Activated CD4-positive, alpha-beta memory T cell treated with anti-CD3 and anti-CD28 coated beads, Interleukin-2, amount 10 ng/mL, durations not matched to agents 7 days and 5 days (primary cell): ENCODE data around the gene HOXB2. TPM values are rescaled to one million over a fixed set of nuclear protein-coding genes. Genes with fewer than 3 reads are reported as not detected.
"Not testable (repeated sequence)": the region's sequence is repeated elsewhere in the genome, so short reads cannot be mapped to it uniquely, and the experiment has no call there.

Experiments
- CTCF ChIA-PET: fragments of 350-600 bp; sonication (Branson Sonifier 250); formaldehyde crosslinking; loops from one replicate; lab custom pipeline; 2021; ENCODE audit warnings: antibody characterized with exemption, inconsistent platforms; lab: Charles Lee
- POLR2A ChIA-PET: fragments of 350-600 bp; sonication (Branson Sonifier 250); formaldehyde crosslinking; loops from one replicate; lab custom pipeline; 2021; ENCODE audit warnings: antibody characterized with exemption; lab: Charles Lee
- DNase-seq: peaks from one replicate; pipeline ENCODE4 v3.0.0-alpha.2; 2020
- H3K27ac Mint-ChIP-seq: one replicate; pipeline ENCODE4 v1.8.0; 2021; ENCODE audit warnings: mild to moderate bottlenecking, mixed read lengths
- H3K27me3 Mint-ChIP-seq: one replicate; pipeline ENCODE4 v1.8.0; 2021; ENCODE audit warnings: mixed read lengths
- H3K36me3 Mint-ChIP-seq: one replicate; pipeline ENCODE4 v1.8.0; 2021; ENCODE audit warnings: low read depth, mixed read lengths
- H3K4me1 Mint-ChIP-seq: one replicate; pipeline ENCODE4 v1.8.0; 2021; ENCODE audit warnings: mixed read lengths
- H3K4me3 Mint-ChIP-seq: one replicate; pipeline ENCODE4 v1.8.0; 2021; ENCODE audit warnings: mild to moderate bottlenecking, mixed read lengths
- H3K9me3 Mint-ChIP-seq: one replicate; pipeline ENCODE4 v1.8.0; 2021; ENCODE audit warnings: mixed read lengths
- total RNA-seq, 2 experiments: library from RNA; stranded (reverse); gene quantifications; one replicate each; pipeline ENCODE4 v1.2.3, GENCODE V29; 2021

HOXB2 gene
- total RNA-seq, 2 experiments from 2014 or later: 20.3 to 20.9 TPM

DNA sequence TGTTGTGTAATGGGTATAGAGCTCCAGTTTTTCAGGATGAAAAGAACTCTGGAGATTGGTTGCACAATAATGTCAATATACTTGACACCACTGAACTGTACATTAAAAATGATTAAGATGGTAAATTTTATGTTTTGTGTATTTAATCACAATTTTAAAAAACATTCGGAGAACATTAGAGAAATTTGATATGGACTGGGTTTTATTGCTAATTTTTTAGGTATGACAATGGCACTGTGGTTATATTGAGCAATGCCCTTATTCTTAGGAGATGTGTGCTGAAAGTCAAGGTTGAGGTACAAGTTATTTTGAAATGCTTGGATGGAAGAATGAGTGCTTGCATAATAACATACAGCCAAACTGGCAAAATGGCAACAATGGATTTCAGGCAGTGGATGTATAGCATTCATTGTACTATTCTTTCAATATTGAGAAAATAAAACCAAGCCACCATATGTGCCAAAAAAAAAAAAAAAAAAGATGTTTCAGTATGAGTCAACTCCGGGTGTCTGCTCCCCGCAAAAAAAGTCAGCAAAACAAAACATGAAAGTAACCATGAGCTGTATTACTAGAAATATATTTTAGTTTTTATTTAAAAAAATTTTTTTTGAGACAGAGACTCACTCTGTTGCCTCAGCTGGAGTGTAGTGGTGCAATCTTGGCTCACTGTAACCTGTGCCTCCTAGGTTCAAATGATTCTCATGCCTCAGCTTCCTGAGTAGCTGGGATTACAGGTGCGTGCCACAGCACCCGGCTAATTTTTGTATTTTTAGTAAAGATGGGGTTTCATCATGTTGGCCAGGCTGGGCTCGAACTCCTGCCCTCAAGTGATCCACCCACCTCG is 33.9 kb downstream of the HOXB2 start:
- H3K4me1 Mint-ChIP-seq: peaks cover 67% of the 10 kb centered on the region
- H3K36me3 Mint-ChIP-seq: peaks cover 2% of the 10 kb centered on the region
- CTCF ChIA-PET: interaction anchor here (0.7 to 2.4 kb wide), 8 partner anchors 11 to 83 kb away, joined by 3 to 14 read pairs (median 4); no protein-coding TSS in a partner anchor
- POLR2A ChIA-PET: interaction anchor here (0.5 to 1.4 kb wide), 7 partner anchors 18 to 77 kb away, joined by 3 to 8 read pairs (median 4); no protein-coding TSS in a partner anchor
- DNase-seq: peak; percentile 49
- H3K27ac Mint-ChIP-seq: peak overlapping the region; percentile 90
- H3K9me3 Mint-ChIP-seq: no peaks in the 10 kb centered on the region
- H3K4me3 Mint-ChIP-seq: peak overlapping the region; percentile 58
- H3K27me3 Mint-ChIP-seq: peaks cover 21% of the 10 kb centered on the region

DNA sequence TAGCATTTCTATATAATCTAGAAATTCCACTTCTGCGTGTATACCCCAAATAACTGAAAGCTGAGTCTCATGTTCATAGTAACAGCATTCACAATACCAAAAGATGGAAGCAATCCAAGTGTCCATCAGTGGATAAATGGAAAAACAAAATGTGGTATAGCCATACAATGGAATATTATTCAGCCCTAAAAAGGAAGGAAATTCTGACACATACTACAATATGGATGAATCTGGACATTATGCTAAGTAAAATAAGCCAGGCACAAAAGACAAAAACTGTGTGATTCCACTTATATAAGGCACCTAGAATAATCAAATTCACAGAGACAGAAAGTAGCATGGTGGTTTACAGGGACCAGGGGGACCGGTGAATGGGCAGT is 34.5 kb downstream of the HOXB2 start:
- CTCF ChIA-PET: interaction anchor here (1.0 to 2.4 kb wide), 4 partner anchors 10 to 82 kb away, joined by 3 to 14 read pairs (median 4); no protein-coding TSS in a partner anchor
- no peaks in the 10 kb centered on the region for H3K9me3 Mint-ChIP-seq
- DNase-seq: no peak
- peak overlapping the region; percentile 90 for H3K27ac Mint-ChIP-seq
- H3K4me3 Mint-ChIP-seq: no peak overlapping the region
- H3K4me1 Mint-ChIP-seq: peaks cover 73% of the 10 kb centered on the region
- H3K36me3 Mint-ChIP-seq: peaks cover 3% of the 10 kb centered on the region
- peaks cover 15% of the 10 kb centered on the region for H3K27me3 Mint-ChIP-seq
- POLR2A ChIA-PET: interaction anchor here (0.8 to 1.2 kb wide), 2 partner anchors 30 to 31 kb away, joined by 3 to 4 read pairs; no protein-coding TSS in a partner anchor

DNA sequence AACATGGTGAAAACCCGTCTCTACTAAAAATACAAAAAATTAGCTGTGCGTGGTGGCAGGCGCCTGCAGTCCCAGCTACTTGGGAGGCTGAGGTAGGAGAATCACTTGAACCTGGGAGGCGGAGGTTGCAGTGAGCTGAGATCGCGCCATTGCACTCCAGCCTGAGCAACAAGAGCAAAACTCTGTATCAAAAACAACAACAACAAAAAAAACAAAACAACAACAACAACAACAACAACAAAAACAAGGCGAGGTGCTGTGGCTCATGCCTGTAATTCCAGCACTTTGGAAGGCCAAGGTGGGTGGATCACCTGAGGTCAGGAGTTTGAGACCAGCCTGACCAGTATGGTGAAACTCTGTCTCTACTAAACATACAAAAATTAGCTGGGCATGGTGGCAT is 35.2 kb downstream of the HOXB2 start:
- H3K27me3 Mint-ChIP-seq, H3K4me3 Mint-ChIP-seq, H3K9me3 Mint-ChIP-seq, DNase-seq, H3K27ac Mint-ChIP-seq, H3K36me3 Mint-ChIP-seq: not testable (repeated sequence)
- peaks cover 77% of the 10 kb centered on the region for H3K4me1 Mint-ChIP-seq
- ChIA-PET CTCF (interaction anchor here (2.4 kb wide), 1 partner anchor 17 kb away, joined by 14 read pairs; no protein-coding TSS in a partner anchor), POLR2A (interaction anchor here (1.2 kb wide), 1 partner anchor 32 kb away, joined by 3 read pairs; no protein-coding TSS in a partner anchor)

DNA sequence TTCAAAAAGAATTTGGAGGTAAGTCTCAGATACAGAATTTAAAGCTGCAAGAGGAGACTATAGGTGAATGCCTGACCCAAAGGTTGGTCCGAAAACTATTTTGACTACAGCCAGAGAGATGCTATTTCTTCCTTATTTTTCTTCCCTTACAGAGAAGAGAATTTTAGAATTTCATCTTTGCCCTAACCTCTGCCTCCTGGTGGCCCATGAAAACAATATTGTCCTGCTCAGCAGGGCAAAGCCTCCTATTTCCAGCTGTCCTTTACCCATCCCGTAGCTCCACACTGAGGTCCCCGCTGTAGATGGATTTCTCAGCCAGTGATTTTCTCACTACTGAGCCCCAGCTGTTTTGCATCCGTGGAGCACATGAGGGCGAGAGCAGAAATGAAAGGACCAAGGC is 38.7 kb downstream of the HOXB2 start:
- no peak for DNase-seq
- H3K9me3 Mint-ChIP-seq: no peaks in the 10 kb centered on the region
- peaks cover 14% of the 10 kb centered on the region for H3K27me3 Mint-ChIP-seq
- peaks cover 50% of the 10 kb centered on the region for H3K4me1 Mint-ChIP-seq
- H3K27ac Mint-ChIP-seq: peak overlapping the region; percentile 71
- ChIA-PET CTCF (interaction anchor here (0.7 to 3.5 kb wide), 9 partner anchors 9 to 243 kb away, joined by 3 to 22 read pairs (median 4); partner anchors contain the start of gene HOXB5), POLR2A (interaction anchor here (0.8 to 2.7 kb wide), 12 partner anchors 8 to 211 kb away, joined by 3 to 15 read pairs (median 4); no protein-coding TSS in a partner anchor)
- peaks cover 3% of the 10 kb centered on the region for H3K36me3 Mint-ChIP-seq
- no peak overlapping the region for H3K4me3 Mint-ChIP-seq

DNA sequence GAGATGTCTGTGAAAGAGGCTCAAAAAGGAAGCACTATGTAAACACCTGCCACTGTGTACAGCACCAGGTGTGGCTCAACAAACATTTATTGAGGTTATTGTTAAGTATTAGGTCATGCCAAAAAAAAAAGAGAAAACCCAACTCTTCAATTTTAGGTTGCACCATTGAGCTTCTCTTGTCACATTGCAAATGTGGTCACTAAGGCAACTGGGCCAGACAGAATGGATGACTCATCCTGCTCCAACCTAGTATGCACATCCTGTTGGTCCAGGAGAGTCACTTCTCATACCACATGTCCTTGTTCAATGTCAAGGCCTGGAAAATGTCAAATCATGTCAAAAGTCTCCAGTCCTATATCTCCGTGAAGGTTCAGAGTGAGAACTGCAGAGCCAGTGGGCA is 39.1 kb downstream of the HOXB2 start:
- DNase-seq: peak; percentile 74
- peaks cover 46% of the 10 kb centered on the region for H3K4me1 Mint-ChIP-seq
- no peaks in the 10 kb centered on the region for H3K9me3 Mint-ChIP-seq
- CTCF ChIA-PET: interaction anchor here (0.6 to 3.5 kb wide), 10 partner anchors 9 to 243 kb away, joined by 3 to 22 read pairs (median 4); partner anchors contain the start of gene HOXB5
- no peak overlapping the region for H3K4me3 Mint-ChIP-seq
- peak overlapping the region; percentile 71 for H3K27ac Mint-ChIP-seq
- POLR2A ChIA-PET: interaction anchor here (0.6 to 2.7 kb wide), 13 partner anchors 8 to 211 kb away, joined by 3 to 15 read pairs (median 3); no protein-coding TSS in a partner anchor
- peaks cover 14% of the 10 kb centered on the region for H3K27me3 Mint-ChIP-seq
- peaks cover 3% of the 10 kb centered on the region for H3K36me3 Mint-ChIP-seq

DNA sequence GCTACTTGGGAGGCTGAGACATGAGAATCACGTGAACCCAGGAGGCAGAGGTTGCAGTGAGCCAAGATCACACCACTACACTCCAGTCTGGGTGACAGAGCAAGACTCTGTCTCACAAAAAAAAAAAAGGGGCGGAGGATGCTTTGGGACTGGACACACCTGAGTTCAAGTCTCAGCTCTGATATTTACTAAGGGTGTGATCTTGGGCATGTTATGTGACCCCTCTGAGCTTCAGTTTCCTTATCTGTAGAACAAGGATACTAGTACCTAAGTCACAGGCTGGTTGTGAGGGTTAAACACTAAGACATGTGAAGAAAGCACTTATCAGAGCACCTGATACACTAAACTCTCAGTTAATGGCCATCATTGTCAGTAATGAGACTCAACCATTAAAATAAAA is 40.0 kb downstream of the HOXB2 start:
- ChIA-PET POLR2A (interaction anchor here (1.7 to 2.3 kb wide), 4 partner anchors 9 to 42 kb away, joined by 4 to 12 read pairs (median 6); no protein-coding TSS in a partner anchor), CTCF (interaction anchor here (1.3 to 3.5 kb wide), 3 partner anchors 9 to 242 kb away, joined by 3 to 22 read pairs (median 6); no protein-coding TSS in a partner anchor)
- peaks cover 3% of the 10 kb centered on the region for H3K36me3 Mint-ChIP-seq
- peaks cover 40% of the 10 kb centered on the region for H3K4me1 Mint-ChIP-seq
- H3K27ac Mint-ChIP-seq: no peak overlapping the region
- DNase-seq: no peak
- H3K9me3 Mint-ChIP-seq: no peaks in the 10 kb centered on the region
- H3K27me3 Mint-ChIP-seq: peaks cover 19% of the 10 kb centered on the region
- no peak overlapping the region for H3K4me3 Mint-ChIP-seq

GRCh38 chr17:48503747-48504146 is 41.2 kb downstream of the HOXB2 start:
- H3K27ac Mint-ChIP-seq: no peak overlapping the region
- CTCF ChIA-PET: interaction anchor here (1.1 to 3.5 kb wide), 3 partner anchors 10 to 50 kb away, joined by 3 to 22 read pairs (median 6); no protein-coding TSS in a partner anchor

DNA sequence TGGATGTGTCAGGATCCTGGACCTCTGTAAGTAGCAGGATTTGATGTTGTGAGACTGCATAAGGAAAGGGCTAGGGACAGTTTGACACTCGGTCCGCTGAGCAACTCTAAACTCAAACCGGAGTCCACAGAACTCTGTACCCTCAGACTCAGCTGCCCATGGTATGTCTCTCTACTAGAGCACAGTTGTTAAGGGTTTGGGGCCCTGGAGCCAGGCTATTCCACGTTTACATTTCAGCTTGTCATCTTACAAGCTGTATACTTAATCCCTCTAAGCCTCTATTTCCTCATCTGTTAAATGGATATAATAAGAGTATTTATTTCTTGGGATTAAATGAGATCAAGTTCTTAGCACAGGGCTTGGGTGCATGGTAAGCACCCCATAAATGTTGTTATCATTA is 42.0 kb downstream of the HOXB2 start:
- no peak overlapping the region for H3K27ac Mint-ChIP-seq
- POLR2A ChIA-PET: interaction anchor here (0.8 to 1.8 kb wide), 3 partner anchors 10 to 42 kb away, joined by 3 to 7 read pairs (median 6); no protein-coding TSS in a partner anchor

More at GRCh38 chr17:48503747-48504146, 41.2 kb downstream of the HOXB2 start:
- peaks cover 37% of the 10 kb centered on the region for H3K4me1 Mint-ChIP-seq
- no peak for DNase-seq
- no peaks in the 10 kb centered on the region for H3K9me3 Mint-ChIP-seq
- no peak overlapping the region for H3K4me3 Mint-ChIP-seq
- peaks cover 19% of the 10 kb centered on the region for H3K27me3 Mint-ChIP-seq
- POLR2A ChIA-PET: interaction anchor here (0.8 to 1.8 kb wide), 5 partner anchors 9 to 41 kb away, joined by 3 to 7 read pairs (median 4); no protein-coding TSS in a partner anchor
- H3K36me3 Mint-ChIP-seq: peaks cover 3% of the 10 kb centered on the region

DNA sequence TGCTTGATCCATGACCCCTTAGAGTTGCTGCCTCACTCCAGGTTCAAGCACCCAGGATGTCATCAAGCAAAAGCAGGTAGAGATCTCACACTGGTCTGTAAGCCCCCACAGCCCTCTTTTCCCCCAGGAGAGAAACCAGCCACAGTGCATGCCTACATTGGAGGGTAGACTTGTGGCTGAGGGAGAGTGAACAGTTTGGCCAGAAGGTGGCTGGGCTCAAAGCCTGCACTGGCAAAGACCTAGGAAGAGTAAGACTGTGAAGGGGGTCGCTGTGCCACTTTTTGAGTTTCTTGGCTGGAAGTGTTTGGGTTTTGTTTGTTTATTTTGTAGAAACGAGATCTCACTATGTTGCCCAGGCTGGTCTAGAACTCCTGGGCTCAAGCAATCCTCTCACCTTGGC is 42.6 kb downstream of the HOXB2 start:
- ChIA-PET POLR2A (no interaction called here), CTCF (no interaction called here)
- no peak overlapping the region for H3K4me3 Mint-ChIP-seq
- no peak for DNase-seq
- H3K27me3 Mint-ChIP-seq: peaks cover 32% of the 10 kb centered on the region
- peaks cover 31% of the 10 kb centered on the region for H3K4me1 Mint-ChIP-seq
- peaks cover 3% of the 10 kb centered on the region for H3K36me3 Mint-ChIP-seq
- H3K27ac Mint-ChIP-seq: no peak overlapping the region
- H3K9me3 Mint-ChIP-seq: no peaks in the 10 kb centered on the region

More for the DNA sequence above, 42.0 kb downstream of the HOXB2 start:
- H3K27me3 Mint-ChIP-seq: peaks cover 26% of the 10 kb centered on the region
- CTCF ChIA-PET: interaction anchor here (3.5 kb wide), 1 partner anchor 11 kb away, joined by 22 read pairs; no protein-coding TSS in a partner anchor
- DNase-seq: no peak
- H3K9me3 Mint-ChIP-seq: no peaks in the 10 kb centered on the region
- H3K36me3 Mint-ChIP-seq: peaks cover 3% of the 10 kb centered on the region
- H3K4me3 Mint-ChIP-seq: no peak overlapping the region
- H3K4me1 Mint-ChIP-seq: peaks cover 34% of the 10 kb centered on the region

DNA sequence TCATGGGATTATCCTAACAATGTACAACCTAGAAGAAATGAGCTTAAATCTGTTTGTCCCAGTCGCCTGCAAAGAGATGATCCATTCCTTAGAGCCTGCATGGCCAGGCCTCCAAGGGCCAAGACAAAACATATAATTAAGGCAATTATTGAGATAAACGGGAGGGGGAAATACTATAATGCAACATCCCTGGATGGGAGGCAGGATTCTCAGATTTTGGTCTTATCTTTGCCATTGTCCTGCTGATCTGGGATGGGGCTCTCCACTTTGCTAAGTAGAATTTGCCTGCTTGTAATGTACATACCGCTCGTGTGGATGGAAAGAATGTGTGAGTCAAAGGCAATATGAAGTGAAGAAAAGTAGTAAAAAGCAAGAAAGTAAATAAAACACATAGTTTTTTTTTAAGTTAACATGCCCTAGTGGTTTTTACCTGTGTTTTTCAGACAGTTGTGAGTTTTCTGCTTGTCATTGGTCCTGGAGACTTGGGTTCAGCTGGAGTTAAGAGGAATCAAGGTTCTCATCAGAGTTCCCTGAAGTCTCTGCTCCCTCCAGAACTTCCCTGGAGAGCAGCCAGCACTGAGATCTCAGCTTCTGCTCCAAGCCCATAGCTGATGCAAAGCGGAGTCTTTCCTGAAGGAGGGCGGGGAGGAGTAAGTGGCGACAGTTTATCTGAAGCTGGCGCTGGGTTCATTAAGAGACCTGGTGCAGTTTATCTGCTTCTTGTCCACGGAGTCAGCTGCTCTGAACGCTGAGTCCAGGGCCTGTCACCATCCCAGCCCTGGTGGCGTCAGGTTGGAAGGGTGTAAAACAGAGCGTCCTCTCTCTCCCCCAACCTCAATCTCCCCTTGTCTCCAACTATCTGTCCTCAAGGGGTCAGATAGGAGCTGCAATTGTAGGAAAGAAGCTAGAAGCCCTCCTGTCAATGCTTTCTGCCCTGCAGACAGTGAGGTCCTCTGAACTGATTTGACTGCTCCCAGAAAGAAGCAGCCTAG is 44.2 kb downstream of the HOXB2 start:
- H3K27ac Mint-ChIP-seq: no peak overlapping the region
- H3K4me1 Mint-ChIP-seq: peaks cover 18% of the 10 kb centered on the region
- H3K36me3 Mint-ChIP-seq: no peaks in the 10 kb centered on the region
- no peaks in the 10 kb centered on the region for H3K9me3 Mint-ChIP-seq
- H3K27me3 Mint-ChIP-seq: peaks cover 37% of the 10 kb centered on the region
- ChIA-PET POLR2A (interaction anchor here (1.0 to 1.2 kb wide), 3 partner anchors 8 to 73 kb away, joined by 3 to 5 read pairs (median 3); no protein-coding TSS in a partner anchor), CTCF (interaction anchor here (0.7 to 1.6 kb wide), 5 partner anchors 8 to 77 kb away, joined by 3 to 6 read pairs (median 3); no protein-coding TSS in a partner anchor)
- H3K4me3 Mint-ChIP-seq: no peak overlapping the region
- no peak for DNase-seq

- no peaks in the 10 kb centered on the region for H3K36me3 Mint-ChIP-seq
- no peaks in the 10 kb centered on the region for H3K9me3 Mint-ChIP-seq
- H3K27ac Mint-ChIP-seq: no peak overlapping the region
- H3K27me3 Mint-ChIP-seq: peaks cover 38% of the 10 kb centered on the region
- CTCF ChIA-PET: interaction anchor here (0.7 to 1.6 kb wide), 4 partner anchors 7 to 78 kb away, joined by 3 read pairs; no protein-coding TSS in a partner anchor
- peaks cover 10% of the 10 kb centered on the region for H3K4me1 Mint-ChIP-seq
- DNase-seq: no peak
- POLR2A ChIA-PET: interaction anchor here (1.2 to 1.3 kb wide), 3 partner anchors 8 to 47 kb away, joined by 3 to 5 read pairs (median 4); no protein-coding TSS in a partner anchor
- no peak overlapping the region for H3K4me3 Mint-ChIP-seq
These were observed 45.0 kb downstream of the HOXB2 start for GRCh38 chr17:48499735-48500434.
